Upper lobe of right lung (tissue), 1 donor: ENCODE results near the gene GINS2. TPM values are rescaled to one million over a fixed set of nuclear protein-coding genes. Genes with fewer than 3 reads are reported as not detected.

Experiments
- ATAC-seq: fragments of 200-7000 bp; cut with Tn5 transposase; one replicate; pipeline ENCODE4 v1.9.1; 2020; ENCODE audit warnings: mild to moderate bottlenecking, moderate library complexity
- DNase-seq: peaks from one replicate; pipeline ENCODE4 v3.0.0-alpha.2; 2020
- H3K27ac ChIP-seq: fragments of 200-600 bp; one replicate; pipeline ENCODE4 v1.8.0; 2022
- H3K27me3 ChIP-seq: fragments of 200-600 bp; one replicate; pipeline ENCODE4 v1.8.0; 2022; ENCODE audit warnings: mild to moderate bottlenecking
- H3K36me3 ChIP-seq: fragments of 200-600 bp; one replicate; pipeline ENCODE4 v1.8.0; 2022
- H3K4me1 ChIP-seq: fragments of 200-600 bp; one replicate; pipeline ENCODE4 v1.8.0; 2022
- H3K4me3 ChIP-seq: fragments of 200-600 bp; one replicate; pipeline ENCODE4 v1.8.0; 2022; ENCODE audit warnings: mild to moderate bottlenecking
- H3K9me3 ChIP-seq: fragments of 200-600 bp; one replicate; pipeline ENCODE4 v1.8.0; 2022
- intact Hi-C: fragments of 100-400 bp; cut with DNase I; formaldehyde crosslinking; loops from one replicate; pipeline ENCODE4 v1.11.0; 2022
- long read RNA-seq: library from polyadenylated mRNA; unstranded; transcript quantifications from one replicate; pipeline ENCODE4 v2.0.0, GENCODE V29; 2021
- total RNA-seq: library from RNA; stranded (reverse); fragmentation: NEBNext Ultra II Directional; extraction: Animal tissue kit (Norgen Biotek cat#: 25700); gene quantifications from one replicate; pipeline ENCODE4 v1.2.1, GENCODE V29; 2021
- TF ChIP-seq, protein P1 (sequence below): fragments of 200-600 bp; IDR thresholded peaks from one replicate; pipeline ENCODE4 v1.8.0; 2022; ENCODE audit warnings: antibody characterized with exemption
- donor health status: DM: no; HTN: yes; CAD: no; lungs with severe emphysema.

GINS2 gene
- total RNA-seq: 0.46 TPM
- long read RNA-seq, partial matches to known transcripts: 1 of 2 reads
- long read RNA-seq, other reads (novel, unspliced or antisense): 0 of 2 reads

DNA sequence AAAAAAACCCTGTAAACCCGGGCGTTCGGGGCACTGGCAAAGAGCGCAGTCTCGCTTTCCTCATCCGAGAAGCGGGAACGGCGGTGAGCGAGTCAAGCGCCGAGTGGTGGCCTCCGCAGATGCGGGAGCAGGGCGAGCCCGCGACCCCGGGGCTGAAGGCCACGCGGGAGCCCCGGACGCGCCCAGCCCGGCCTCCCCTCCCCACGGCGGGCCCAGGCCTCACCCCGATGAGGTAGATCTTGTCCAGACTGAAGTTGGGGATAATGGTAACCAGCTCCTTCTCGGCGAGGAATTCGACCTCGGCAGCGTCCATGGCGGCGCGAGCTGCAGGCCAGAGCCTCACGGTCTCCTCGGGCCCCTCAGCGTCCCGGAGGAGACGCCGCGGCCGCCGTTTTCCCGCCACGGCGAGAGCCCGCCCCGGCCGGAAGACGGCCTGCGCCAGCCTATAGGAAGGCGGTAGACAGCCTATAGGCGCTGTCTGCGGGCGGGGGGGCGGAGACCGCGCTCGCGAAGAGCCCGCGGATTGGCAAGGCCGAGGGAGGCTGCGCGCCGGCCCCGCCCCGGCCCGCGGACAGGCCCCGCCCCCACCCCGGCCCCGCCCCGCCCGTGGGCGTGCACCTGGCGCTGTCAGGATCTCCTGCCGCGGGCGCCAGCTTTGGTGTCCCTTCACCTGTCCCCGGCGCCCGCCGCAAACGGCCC, at the start of gene GINS2:
Gene GINS2, minus strand, starts transcription at position 369 of the 699 bp plus-strand sequence. Its CDS starts 56 bp downstream, at position 313.
- H3K36me3 ChIP-seq: no peaks in the 10 kb centered on the region
- peak; percentile 100 for ATAC-seq
- peak; percentile 97 for DNase-seq
- TF ChIP-seq, protein P1, sequence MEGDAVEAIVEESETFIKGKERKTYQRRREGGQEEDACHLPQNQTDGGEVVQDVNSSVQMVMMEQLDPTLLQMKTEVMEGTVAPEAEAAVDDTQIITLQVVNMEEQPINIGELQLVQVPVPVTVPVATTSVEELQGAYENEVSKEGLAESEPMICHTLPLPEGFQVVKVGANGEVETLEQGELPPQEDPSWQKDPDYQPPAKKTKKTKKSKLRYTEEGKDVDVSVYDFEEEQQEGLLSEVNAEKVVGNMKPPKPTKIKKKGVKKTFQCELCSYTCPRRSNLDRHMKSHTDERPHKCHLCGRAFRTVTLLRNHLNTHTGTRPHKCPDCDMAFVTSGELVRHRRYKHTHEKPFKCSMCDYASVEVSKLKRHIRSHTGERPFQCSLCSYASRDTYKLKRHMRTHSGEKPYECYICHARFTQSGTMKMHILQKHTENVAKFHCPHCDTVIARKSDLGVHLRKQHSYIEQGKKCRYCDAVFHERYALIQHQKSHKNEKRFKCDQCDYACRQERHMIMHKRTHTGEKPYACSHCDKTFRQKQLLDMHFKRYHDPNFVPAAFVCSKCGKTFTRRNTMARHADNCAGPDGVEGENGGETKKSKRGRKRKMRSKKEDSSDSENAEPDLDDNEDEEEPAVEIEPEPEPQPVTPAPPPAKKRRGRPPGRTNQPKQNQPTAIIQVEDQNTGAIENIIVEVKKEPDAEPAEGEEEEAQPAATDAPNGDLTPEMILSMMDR: no peak
- intact Hi-C loops: no loop called here
- H3K4me3 ChIP-seq: peak within 1 kb of the TSS; percentile 59
- H3K27me3 ChIP-seq: no peaks in the 10 kb centered on the region
- no peak within 1 kb of the TSS for H3K27ac ChIP-seq
- peaks cover 11% of the 10 kb centered on the region for H3K4me1 ChIP-seq
- no peaks in the 10 kb centered on the region for H3K9me3 ChIP-seq

DNA sequence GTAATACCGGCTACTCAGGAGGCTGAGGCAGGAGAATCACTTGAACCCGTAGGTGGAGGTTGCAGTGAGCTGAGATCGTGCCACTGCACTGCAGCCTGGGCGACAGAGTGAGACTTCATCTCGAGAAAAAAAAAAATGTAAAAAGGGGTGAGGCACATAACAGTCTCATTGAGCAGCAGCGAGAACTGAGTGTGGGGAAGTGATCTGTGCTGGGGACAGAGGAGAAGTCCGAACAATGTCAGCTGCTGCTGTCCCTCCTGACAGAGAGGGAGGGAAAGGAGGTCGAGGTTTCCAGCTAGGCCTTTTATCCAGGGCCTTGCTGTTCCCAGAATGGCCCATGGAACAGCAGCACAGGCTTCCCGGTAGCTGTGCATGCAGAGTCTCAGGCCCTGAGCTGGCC, 48.2 kb upstream of the GINS2 start:
- H3K27ac ChIP-seq: no peak overlapping the region
- DNase-seq (no peak), ATAC-seq (no peak)
- TF ChIP-seq, protein P1: no peak
- H3K4me3 ChIP-seq: no peak overlapping the region
- H3K4me1 ChIP-seq: no peaks in the 10 kb centered on the region
- no peaks in the 10 kb centered on the region for H3K27me3 ChIP-seq
- intact Hi-C loops: no loop called here
- H3K36me3 ChIP-seq: no peaks in the 10 kb centered on the region
- H3K9me3 ChIP-seq: no peaks in the 10 kb centered on the region

DNA sequence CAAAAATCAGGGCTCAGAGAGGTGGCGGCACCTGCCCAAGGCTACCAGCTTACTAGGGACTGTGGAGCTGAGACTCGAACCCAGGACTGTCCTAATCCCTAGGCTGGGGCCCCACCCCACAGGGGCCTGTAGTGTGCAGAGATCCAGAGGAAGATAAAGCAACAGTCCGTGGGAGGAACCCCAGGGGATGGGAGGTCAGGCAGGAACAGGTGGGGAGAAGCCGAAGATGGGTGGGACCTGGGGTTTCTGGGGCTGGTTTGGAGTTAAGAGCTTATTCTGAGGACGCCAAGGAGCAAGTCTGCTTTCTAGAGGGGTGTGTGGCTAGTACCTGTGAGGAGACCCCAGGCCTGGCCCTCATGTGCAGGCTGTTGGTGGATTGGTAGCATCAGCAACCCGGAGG, 47.2 kb upstream of the GINS2 start:
- no peaks in the 10 kb centered on the region for H3K27me3 ChIP-seq
- TF ChIP-seq, protein P1: no peak
- no peaks in the 10 kb centered on the region for H3K9me3 ChIP-seq
- DNase-seq (no peak), ATAC-seq (no peak)
- intact Hi-C loops: no loop called here
- H3K4me3 ChIP-seq: no peak overlapping the region
- no peaks in the 10 kb centered on the region for H3K36me3 ChIP-seq
- H3K27ac ChIP-seq: no peak overlapping the region
- no peaks in the 10 kb centered on the region for H3K4me1 ChIP-seq

DNA sequence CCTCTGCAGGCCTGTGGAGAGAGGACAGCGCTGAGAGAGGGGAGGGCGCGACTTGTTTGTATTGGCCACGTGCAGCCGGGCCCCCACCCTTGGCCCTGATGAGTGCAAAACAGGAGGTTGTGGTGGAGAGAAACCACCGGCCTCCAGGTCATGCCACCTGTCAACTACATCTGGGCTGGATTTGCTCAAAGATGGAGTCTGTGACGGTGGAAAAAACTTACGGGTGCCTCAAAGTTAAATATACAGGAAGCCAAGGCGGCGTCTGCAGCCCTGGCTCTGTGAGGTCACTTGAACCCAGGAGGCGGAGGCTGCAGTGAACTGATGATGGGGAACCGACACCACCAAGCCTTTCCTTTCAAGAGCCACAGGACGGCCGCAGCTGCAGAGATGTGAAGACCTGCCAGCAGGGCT, 46.5 kb upstream of the GINS2 start:
- DNase-seq (no peak), ATAC-seq (peak; percentile 20)
- no peak overlapping the region for H3K4me3 ChIP-seq
- TF ChIP-seq, protein P1: no peak
- no peaks in the 10 kb centered on the region for H3K9me3 ChIP-seq
- no peaks in the 10 kb centered on the region for H3K36me3 ChIP-seq
- intact Hi-C loops: no loop called here
- no peak overlapping the region for H3K27ac ChIP-seq
- no peaks in the 10 kb centered on the region for H3K27me3 ChIP-seq
- no peaks in the 10 kb centered on the region for H3K4me1 ChIP-seq

DNA sequence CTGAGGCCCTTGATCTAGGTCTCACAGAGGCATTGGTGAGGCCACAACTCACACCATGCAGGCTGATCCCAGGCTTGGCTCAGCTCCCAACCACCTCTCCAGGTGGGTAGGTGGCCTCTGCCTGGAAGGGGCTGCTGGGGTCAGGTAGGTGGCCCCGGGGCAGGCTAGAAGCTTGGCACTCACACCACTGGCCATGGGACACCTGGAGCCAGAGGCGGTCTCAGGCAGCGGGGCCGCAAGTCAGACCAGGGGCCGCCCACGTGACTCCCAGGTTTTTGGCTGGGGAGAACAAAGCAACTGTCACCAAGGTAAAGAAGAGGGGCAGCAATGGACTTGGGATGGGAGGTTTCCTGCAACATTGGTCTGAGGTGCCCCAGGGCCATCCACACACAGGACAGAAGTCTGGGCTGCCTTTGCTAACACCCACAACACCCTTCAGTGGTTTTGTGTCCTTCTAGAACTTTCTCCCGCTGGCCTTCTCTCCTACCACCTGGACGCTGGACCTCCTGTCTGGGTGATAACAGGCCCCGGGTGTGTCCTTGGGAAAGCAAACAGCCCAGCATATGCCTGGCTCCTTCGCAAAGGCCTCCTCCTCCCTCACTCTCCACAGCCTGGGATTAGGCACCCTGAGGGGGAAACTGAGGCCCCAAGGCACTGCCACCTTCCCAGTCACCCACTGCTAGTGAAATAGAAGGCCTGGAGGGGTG, 45.7 kb upstream of the GINS2 start:
- ATAC-seq: no peak
- no peak for DNase-seq
- no peak overlapping the region for H3K27ac ChIP-seq
- TF ChIP-seq, protein P1: no peak
- H3K27me3 ChIP-seq: no peaks in the 10 kb centered on the region
- intact Hi-C loops: no loop called here
- H3K4me3 ChIP-seq: no peak overlapping the region
- no peaks in the 10 kb centered on the region for H3K4me1 ChIP-seq
- H3K36me3 ChIP-seq: no peaks in the 10 kb centered on the region
- H3K9me3 ChIP-seq: no peaks in the 10 kb centered on the region
